Right lung (tissue), 10 donors: Measurements from ENCODE around the gene ICA1. TPM values are rescaled to one million over a fixed set of nuclear protein-coding genes. Genes with fewer than 3 reads are reported as not detected.
A peak's percentile ranks its signal among the peaks of the same experiment; 100 is the strongest.
"Not testable (repeated sequence)": the region's sequence is repeated elsewhere in the genome, so short reads cannot be mapped to it uniquely, and the experiment has no call there.

ENCODE experiments used
- DNase-seq, 2 donors: peaks; one replicate each; pipeline ENCODE4 v3.0.0-alpha.2; 2013
- long read RNA-seq, 8 donors: transcript quantifications; one replicate each; lab custom pipeline, GENCODE V29; 2026
- polyA plus RNA-seq, 5 donors: library from polyadenylated mRNA; unstranded; fragments of 120-200 nt; gene quantifications; one replicate each; pipeline versions ENCODE4 v1.2.1 to v1.2.3, GENCODE V29; 2013; ENCODE audit warnings: inconsistent platforms in 1 of 5, low replicate concordance in 1 of 5; ENCODE audit not compliant: insufficient read length in 5 of 5, insufficient read depth in 1 of 5

Gene ICA1
- polyA plus RNA-seq: 10 to 100 TPM; 34.5 to 48.9 (median 37.5) TPM
- long read RNA-seq, donor 1, transcript ICA1-206 (14 exons, 2,458 nt): major isoform, 5 of 14 reads
- long read RNA-seq, donor 1, partial matches to known transcripts: 6 of 14 reads
- long read RNA-seq, donor 1, other reads (novel, unspliced or antisense): 0 of 14 reads
- long read RNA-seq, donor 2, partial matches to known transcripts: 0 of 6 reads
- long read RNA-seq, donor 2, other reads (novel, unspliced or antisense): 0 of 6 reads
- long read RNA-seq, donor 3, partial matches to known transcripts: 0 of 4 reads
- long read RNA-seq, donor 3, other reads (novel, unspliced or antisense): 0 of 4 reads
- long read RNA-seq, donor 4, partial matches to known transcripts: 0 of 2 reads
- long read RNA-seq, donor 4, other reads (novel, unspliced or antisense): 0 of 2 reads
- long read RNA-seq, donor 5, partial matches to known transcripts: 14 of 21 reads
- long read RNA-seq, donor 5, other reads (novel, unspliced or antisense): 0 of 21 reads
- long read RNA-seq, donor 6, partial matches to known transcripts: 0 of 3 reads
- long read RNA-seq, donor 6, other reads (novel, unspliced or antisense): 0 of 3 reads
- long read RNA-seq, donor 7, partial matches to known transcripts: 0 of 1 reads
- long read RNA-seq, donor 7, other reads (novel, unspliced or antisense): 0 of 1 reads
- long read RNA-seq, donor 8: 0 reads

- DNase-seq: peak; percentile 47 to 61
These were observed at the start of gene ICA1 for GRCh38 chr7:8261711-8262695. Gene ICA1 (minus strand): TSS chr7:8262167. CDS start chr7:8235926, 26,241 bp downstream.

GRCh38 chr7:8310876-8311275, 48.9 kb upstream of the ICA1 start:
- no peak for DNase-seq

- DNase-seq: no peak
These were observed 43.8 kb upstream of the ICA1 start for GRCh38 chr7:8305625-8306388.

- DNase-seq: no peak
These were observed 43.1 kb upstream of the ICA1 start for GRCh38 chr7:8305104-8305503.

- no peak for DNase-seq
These were observed 42.0 kb upstream of the ICA1 start for GRCh38 chr7:8303904-8304528.

- not testable (repeated sequence) for DNase-seq
These were observed 35.1 kb upstream of the ICA1 start for GRCh38 chr7:8297023-8297422.

GRCh38 chr7:8296362-8296659, 34.3 kb upstream of the ICA1 start:
- no peak for DNase-seq

- peak; percentile 42 to 59 for DNase-seq
These were observed 33.8 kb upstream of the ICA1 start for GRCh38 chr7:8295638-8296361.

GRCh38 chr7:8291397-8292141, 29.6 kb upstream of the ICA1 start:
- no peak for DNase-seq

GRCh38 chr7:8290645-8291308, 28.8 kb upstream of the ICA1 start:
- DNase-seq: no peak

GRCh38 chr7:8286118-8286517, 24.2 kb upstream of the ICA1 start:
- no peak for DNase-seq

- DNase-seq: no peak
These were observed 23.2 kb upstream of the ICA1 start for GRCh38 chr7:8285155-8285554.

GRCh38 chr7:8284606-8285005, 22.6 kb upstream of the ICA1 start:
- DNase-seq: peak in 1 of 2 donors; percentile 19

GRCh38 chr7:8283968-8284367, 22.0 kb upstream of the ICA1 start:
- DNase-seq: no peak

GRCh38 chr7:8282871-8283270, 20.9 kb upstream of the ICA1 start:
- DNase-seq: no peak

GRCh38 chr7:8282162-8282561, 20.2 kb upstream of the ICA1 start:
- DNase-seq: no peak

- no peak for DNase-seq
These were observed 16.2 kb upstream of the ICA1 start for GRCh38 chr7:8278183-8278582.

- DNase-seq: no peak
These were observed 15.5 kb upstream of the ICA1 start for GRCh38 chr7:8277394-8277982.
